OCI-LY7 (cell line): Measurements from ENCODE around the gene NAB1. TPM values are rescaled to one million over a fixed set of nuclear protein-coding genes. Genes with fewer than 3 reads are reported as not detected.
A peak's percentile ranks its signal among the peaks of the same experiment; 100 is the strongest.

Experiments
- BruUV-seq: library from RNA; stranded (reverse); fragments of 400-500 nt; replicated peaks from 2 replicates; lab custom pipeline; 2021; lab: Mats Ljungman, UMichigan
- CTCF ChIA-PET: fragments of 300-600 bp; sonication (Branson Sonifier 250); formaldehyde crosslinking; loops from one replicate; lab custom pipeline; 2022; ENCODE audit warnings: antibody characterized with exemption; ENCODE audit not compliant: unreplicated experiment; lab: Charles Lee
- POLR2A ChIA-PET: fragments of 300-600 bp; sonication (Branson Sonifier 250); formaldehyde crosslinking; loops from one replicate; lab custom pipeline; 2022; ENCODE audit warnings: antibody characterized with exemption; lab: Charles Lee
- DNase-seq: peaks from one replicate; pipeline ENCODE4 v3.0.0-alpha.2; 2015; ENCODE audit warnings: low spot score
- H2AFZ ChIP-seq: fragments of 200-600 bp; sonication (generic), shearing (Covaris generic); 2 replicates; pipeline ENCODE4 v1.6.1; 2014; ENCODE audit warnings: mild to moderate bottlenecking, antibody characterized with exemption, low read length, moderate library complexity
- H3K27ac ChIP-seq: fragments of 200-600 bp; sonication (generic); 2 replicates; pipeline ENCODE4 v1.5.1; 2014; ENCODE audit warnings: mixed run types, low read depth, mild to moderate bottlenecking, moderate library complexity, low read length, inconsistent platforms; ENCODE audit not compliant: poor library complexity, severe bottlenecking
- H3K36me3 ChIP-seq: fragments of 200-600 bp; sonication (generic); 2 replicates; pipeline ENCODE4 v1.6.1; 2014; ENCODE audit warnings: mild to moderate bottlenecking, antibody characterized with exemption, low read length, moderate library complexity, mixed read lengths; ENCODE audit not compliant: insufficient read depth
- H3K4me1 ChIP-seq: fragments of 200-600 bp; sonication (generic); 2 replicates; pipeline ENCODE4 v1.5.1; 2014; ENCODE audit warnings: mild to moderate bottlenecking, low read length; ENCODE audit not compliant: insufficient read depth, poor library complexity, severe bottlenecking
- H3K4me2 ChIP-seq: fragments of 200-600 bp; sonication (generic); 2 replicates; pipeline ENCODE4 v1.6.1; 2014; ENCODE audit warnings: mild to moderate bottlenecking, low read length
- H3K4me3 ChIP-seq: fragments of 200-600 bp; sonication (generic); 2 replicates; pipeline ENCODE4 v1.5.1; 2014; ENCODE audit warnings: mild to moderate bottlenecking, low read depth, low read length; ENCODE audit not compliant: poor library complexity, severe bottlenecking
- H3K79me2 ChIP-seq: fragments of 200-600 bp; sonication (generic); 2 replicates; pipeline ENCODE4 v1.6.1; 2016; ENCODE audit warnings: low read depth, mild to moderate bottlenecking, low read length, moderate library complexity, mixed read lengths; ENCODE audit not compliant: insufficient read depth
- H3K9me2 ChIP-seq: fragments of 200-600 bp; sonication (generic); 2 replicates; pipeline ENCODE4 v1.6.1; 2016; ENCODE audit warnings: mild to moderate bottlenecking, low read length, mixed read lengths; ENCODE audit not compliant: insufficient read depth
- H3K9me3 ChIP-seq: fragments of 200-600 bp; sonication (generic); 2 replicates; pipeline ENCODE4 v1.6.1; 2014; ENCODE audit warnings: mild to moderate bottlenecking, mixed run types, low read length, mixed read lengths
- H4K20me1 ChIP-seq: fragments of 200-600 bp; sonication (generic); 2 replicates; pipeline ENCODE4 v1.6.1; 2014; ENCODE audit warnings: mild to moderate bottlenecking, antibody characterized with exemption, low read length, moderate library complexity, mixed read lengths; ENCODE audit not compliant: insufficient read depth
- CTCF ChIP-seq: fragments of 200-600 bp; sonication (generic); conservative IDR thresholded peaks from 2 replicates; pipeline ENCODE4 v1.5.1; 2014; ENCODE audit warnings: mild to moderate bottlenecking, antibody characterized with exemption, low read length, moderate library complexity, mixed read lengths
- EZH2phosphoT487 ChIP-seq: fragments of 200-600 bp; sonication (generic); IDR thresholded peaks from 2 replicates; pipeline ENCODE4 v1.6.1; 2018; ENCODE audit warnings: low read depth, borderline replicate concordance, mild to moderate bottlenecking, mixed run types, antibody characterized with exemption, low read length, moderate library complexity, mixed read lengths
- intact Hi-C: fragments of 100-400 bp; cut with micrococcal nuclease; formaldehyde crosslinking; loops from one replicate; pipeline ENCODE4 v1.10.0; 2022; ENCODE audit not compliant: unreplicated experiment
- total RNA-seq, 2 experiments: library from RNA; depleted of rRNA in 1 of 2; stranded (reverse); fragments of >200 nt in 1 of 2; shearing (Covaris generic) in 1 of 2; gene quantifications; 2 replicates each; pipeline ENCODE4 v1.2.3, GENCODE V29; 2014 to 2022

The NAB1 gene
- total RNA-seq, 2 experiments from 2014 or later = 24.5 to 30.2 TPM

GRCh38 chr2:190648289-190649034, 421 bp upstream of the NAB1 start:
- TF ChIP-seq CTCF = no peak
- no peak for TF ChIP-seq EZH2phosphoT487
- BruUV-seq = no TSS peak
- Histone ChIP-seq H4K20me1 (peaks cover 6% of the 10 kb centered on the region; the same call in 1 of the 2 replicates), H3K9me2 (no peaks in the 10 kb centered on the region), H3K79me2 (peaks cover 27% of the 10 kb centered on the region; the same call in 1 of the 2 replicates), H2AFZ (peak overlapping the region; percentile 89), H3K27ac (peak overlapping the region; percentile 31), H3K9me3 (no peaks in the 10 kb centered on the region), H3K36me3 (no peaks in the 10 kb centered on the region), H3K4me2 (peak overlapping the region; percentile 77), H3K4me1 (peaks cover 15% of the 10 kb centered on the region), H3K4me3 (peak overlapping the region; percentile 85)
- ChIA-PET POLR2A (interaction anchor here (0.8 to 2.3 kb wide), 2 partner anchors 15 to 234 kb away, joined by 3 to 8 read pairs; no protein-coding TSS in a partner anchor), CTCF (no interaction called here)
- peak; percentile 81 for DNase-seq
- intact Hi-C loops = loop anchor here (1.0 to 5.0 kb wide), 3 partner anchors 114 to 1029 kb away; partner anchors contain the start of genes MFSD6, NABP1 and NEMP2

- Histone ChIP-seq H3K4me3 (peak overlapping the region; percentile 85), H3K27ac (no peak overlapping the region), H3K79me2 (peaks cover 27% of the 10 kb centered on the region; the same call in 1 of the 2 replicates), H3K36me3 (no peaks in the 10 kb centered on the region), H4K20me1 (peaks cover 10% of the 10 kb centered on the region; the same call in 1 of the 2 replicates), H3K9me2 (no peaks in the 10 kb centered on the region), H3K4me2 (peak overlapping the region; percentile 88), H2AFZ (peak overlapping the region; percentile 84; the same call in 1 of the 2 replicates), H3K9me3 (no peaks in the 10 kb centered on the region), H3K4me1 (peaks cover 15% of the 10 kb centered on the region)
- no peak for TF ChIP-seq CTCF
- TF ChIP-seq EZH2phosphoT487 = no peak
- DNase-seq = peak; percentile 18
- intact Hi-C loops = loop anchor here (1.0 to 5.0 kb wide), 3 partner anchors 116 to 1027 kb away; partner anchors contain the start of genes MFSD6, NABP1 and NEMP2
- BruUV-seq = no TSS peak
- POLR2A ChIA-PET = interaction anchor here (0.5 to 2.3 kb wide), 8 partner anchors 12 to 740 kb away, joined by 3 to 24 read pairs (median 4); no protein-coding TSS in a partner anchor
- CTCF ChIA-PET = no interaction called here
Observed at GRCh38 chr2:190649798-190650390, 1.0 kb downstream of the NAB1 start.
